GM19463 (cell line): ENCODE results near the gene LZIC.

Experiments used
- ATAC-seq: cut with Tn5 transposase; IDR thresholded peaks from one replicate; pipeline ENCODE4 v1.9.1; 2021; ENCODE audit warnings: mild to moderate bottlenecking, moderate library complexity; ENCODE audit not compliant: unreplicated experiment

The LZIC gene

DNA sequence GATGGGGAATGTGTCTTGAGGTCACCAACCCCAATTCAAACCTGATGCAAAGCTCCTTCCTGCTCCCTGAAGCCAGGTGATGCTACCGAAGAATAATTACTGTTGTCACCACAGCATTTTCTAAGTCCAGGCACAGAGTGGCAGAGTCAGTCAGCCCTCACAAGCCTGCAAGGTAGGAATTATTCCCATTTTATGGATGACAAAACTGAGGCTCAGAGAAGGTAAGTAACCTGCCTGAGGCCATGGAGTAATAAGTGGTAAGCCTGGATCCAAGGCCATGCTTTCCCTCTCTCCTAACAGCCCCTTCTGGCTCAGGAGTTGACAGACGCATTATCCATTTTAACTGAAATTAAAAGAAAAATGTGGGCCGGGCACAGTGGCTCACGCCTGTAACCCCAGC lies 56.1 kb downstream of the LZIC start:
- ATAC-seq = no peak

DNA sequence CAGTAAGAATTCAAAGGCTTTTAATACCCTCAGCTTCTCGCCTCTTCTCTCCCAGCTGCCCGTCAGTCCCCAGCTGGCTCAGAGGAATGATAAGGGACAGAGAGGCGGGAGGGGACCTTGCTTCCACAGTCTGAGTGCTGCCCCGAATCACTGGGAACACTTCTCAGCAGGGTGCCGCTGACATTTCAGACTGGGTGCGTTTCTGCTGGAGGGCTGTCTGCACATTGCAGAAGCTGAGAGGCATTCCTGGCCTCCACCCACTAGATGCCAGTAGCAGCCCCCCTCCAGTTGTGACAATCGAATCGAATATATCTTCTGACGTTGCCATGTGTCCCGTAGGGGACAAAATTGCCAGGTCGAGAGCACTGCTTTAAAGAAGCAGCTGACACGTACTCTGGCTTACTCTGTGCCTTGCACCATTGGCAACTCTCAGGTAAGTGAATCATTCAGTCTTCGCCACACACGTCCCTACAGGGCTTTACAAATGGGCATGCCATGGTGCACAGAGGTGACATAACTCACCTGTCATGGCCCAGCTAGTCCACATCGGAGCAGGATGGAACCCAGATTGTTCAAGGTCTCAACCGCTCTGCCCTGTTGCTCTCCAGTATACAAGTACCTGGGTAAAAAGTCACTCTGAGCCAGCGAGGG lies 57.0 kb downstream of the LZIC start:
- no peak for ATAC-seq

DNA sequence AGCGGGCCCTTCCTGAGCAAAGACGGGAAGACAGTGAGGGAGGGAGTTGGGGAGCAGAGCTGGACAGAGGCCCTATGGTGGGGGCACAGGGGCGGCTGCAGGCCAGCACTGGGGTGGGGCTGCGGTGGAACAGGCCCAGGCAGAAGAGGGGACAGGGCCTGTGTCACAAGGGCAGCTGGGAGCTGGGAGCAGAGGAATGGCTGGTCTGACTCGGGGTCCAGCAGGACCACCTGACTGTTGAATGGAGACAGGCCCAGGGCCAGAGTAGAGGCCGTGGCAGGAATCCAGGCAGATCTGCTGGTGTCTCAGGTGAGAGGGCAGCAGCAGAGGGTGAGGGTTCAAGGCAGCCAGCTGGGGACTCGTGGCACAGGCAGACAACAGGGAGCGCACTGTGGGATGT lies 58.4 kb downstream of the LZIC start:
- no peak for ATAC-seq

DNA sequence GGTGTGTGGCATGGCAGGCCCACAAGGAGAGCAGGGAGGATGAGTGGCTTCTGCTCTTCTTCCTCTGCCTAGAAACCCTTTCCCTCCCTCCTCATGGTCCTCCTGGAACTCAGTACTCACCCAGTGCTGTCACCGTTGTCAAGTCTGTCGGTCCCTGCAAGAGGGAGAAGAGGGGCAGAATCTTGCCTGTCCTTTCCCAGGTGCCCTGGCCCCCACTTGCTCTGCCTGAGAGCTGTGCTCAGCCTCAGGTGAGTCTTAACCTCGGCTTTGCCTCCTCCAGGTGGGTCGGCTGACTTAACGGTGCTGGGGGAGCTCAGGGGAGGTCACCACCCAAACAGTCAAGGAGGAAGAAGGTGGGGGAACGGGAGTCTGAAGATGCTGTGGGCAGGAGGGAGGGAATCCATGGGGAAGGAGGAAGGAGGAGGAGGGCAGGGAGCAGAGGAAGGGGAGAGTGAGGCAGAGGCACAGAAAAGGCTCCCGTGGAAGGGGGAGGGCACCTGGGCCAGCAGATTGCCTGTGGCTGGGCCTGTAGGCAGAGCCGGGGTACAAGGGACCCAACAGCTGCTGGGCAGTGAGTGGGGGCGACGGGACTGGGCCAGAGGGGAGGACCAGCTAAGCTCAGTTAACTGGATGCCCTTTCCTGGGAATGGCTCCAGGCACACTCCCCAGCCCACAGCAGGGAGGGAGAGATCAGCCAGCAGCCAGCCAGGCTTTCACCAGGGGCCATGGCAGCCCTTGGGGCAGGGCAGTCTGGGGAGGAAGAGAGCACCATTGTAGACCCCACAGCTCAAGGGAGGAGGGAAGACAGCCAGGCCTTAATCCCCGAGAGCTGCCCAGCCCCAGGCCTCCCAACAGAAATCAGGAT lies 59.4 kb downstream of the LZIC start:
- no peak for ATAC-seq

DNA sequence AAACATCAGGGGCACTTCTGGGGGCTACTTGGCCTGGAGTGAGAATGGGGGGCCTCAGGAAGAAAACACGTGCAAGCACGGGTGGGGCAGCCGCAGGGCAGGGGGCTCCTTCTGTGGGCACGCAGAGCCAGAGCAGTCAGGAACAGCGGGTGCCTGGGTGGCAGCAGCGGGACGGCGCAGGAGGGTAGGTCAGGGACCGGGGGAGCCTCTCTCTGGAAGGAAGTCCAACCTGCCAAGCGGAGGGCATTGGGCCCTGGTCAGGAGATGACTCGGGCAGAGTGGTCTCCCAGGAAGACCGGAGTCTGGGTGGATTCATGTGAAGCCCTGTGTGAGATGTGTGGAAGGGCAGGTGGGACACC lies 60.3 kb downstream of the LZIC start:
- ATAC-seq = no peak

DNA sequence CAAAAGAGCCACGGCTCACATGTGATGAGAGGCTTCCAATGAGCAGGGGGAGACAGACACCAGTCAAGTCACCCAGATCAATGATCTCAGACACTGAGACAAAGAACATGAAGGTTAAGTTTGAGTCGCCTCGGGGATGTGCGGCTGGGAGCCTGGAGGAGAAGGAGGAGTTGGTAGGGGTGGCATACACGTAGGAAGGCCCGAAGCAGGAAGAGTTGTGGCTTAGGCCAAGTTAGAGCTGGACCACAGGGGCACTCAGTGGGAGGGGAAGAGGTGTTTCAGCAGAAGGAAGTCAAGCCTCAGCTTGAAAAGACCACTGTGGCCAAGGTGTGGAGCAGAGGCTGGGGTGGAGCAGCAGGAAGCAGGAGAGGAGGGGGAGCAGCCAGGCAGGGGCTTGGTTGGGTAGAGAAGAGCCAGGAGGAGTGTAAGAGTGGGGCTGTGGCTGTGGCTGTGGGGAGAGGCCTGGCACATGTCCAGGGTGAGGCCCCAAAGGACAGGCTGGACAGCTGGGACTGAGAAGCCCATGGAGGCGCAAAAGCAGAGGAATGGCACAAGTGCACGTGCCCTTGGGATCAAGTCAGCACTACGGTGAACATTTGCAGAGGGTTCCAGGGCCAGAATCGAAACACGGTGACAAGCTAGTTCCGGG lies 60.8 kb downstream of the LZIC start:
- ATAC-seq = no peak

DNA sequence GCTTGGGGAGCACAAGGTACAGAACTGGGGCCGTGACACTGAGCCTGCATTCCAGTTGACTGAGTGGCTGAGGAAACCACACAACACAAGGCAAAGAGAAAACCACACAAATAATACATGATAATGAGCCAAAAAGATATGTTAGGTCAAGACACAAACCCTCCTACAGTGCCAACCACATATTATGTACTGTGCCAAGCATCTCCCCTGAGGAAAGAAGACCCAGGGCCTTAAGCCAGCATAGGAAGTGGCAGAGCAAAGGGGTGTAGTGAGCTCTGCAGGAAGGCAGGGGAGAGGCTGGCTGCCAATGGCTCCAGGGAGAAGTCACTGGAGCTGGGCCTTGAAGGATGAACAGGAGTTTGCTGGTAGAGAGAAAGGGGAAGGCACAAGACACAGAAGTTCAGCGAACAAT lies 61.3 kb downstream of the LZIC start:
- no peak for ATAC-seq
